SK-N-MC (cell line): ENCODE results near the gene NCKAP5.

Experiments
- EZH2 ChIP-seq: fragments of 200-600 bp; sonication (generic); IDR thresholded peaks from one replicate; pipeline ENCODE4 v1.6.1; 2017; ENCODE audit warnings: antibody characterized with exemption
- POLR2AphosphoS5 ChIP-seq: IDR thresholded peaks from 2 replicates; pipeline ENCODE4 v1.6.1; 2012; ENCODE audit warnings: mild to moderate bottlenecking, low read depth, low read length, borderline replicate concordance

- TF ChIP-seq EZH2, result no peak
- no peak for TF ChIP-seq POLR2AphosphoS5
Measured at GRCh38 chr2:133518700-133519344, 49.4 kb downstream of the NCKAP5 start.
